ENCODE results near the gene IFT122.
"Not testable (repeated sequence)": the region's sequence is repeated elsewhere in the genome, so short reads cannot be mapped to it uniquely, and the experiment has no call there.

IFT122 gene

GRCh38 chr3:129490273-129490675 is 50.2 kb downstream of the IFT122 start:
- H2AFZ ChIP-seq (ENCODE audit: low read length): no peak overlapping the region
- H3K4me1 ChIP-seq (ENCODE audit: insufficient read depth, low read length, severe bottlenecking): no peaks in the 10 kb centered on the region
- H3K27ac ChIP-seq (ENCODE audit: low read depth, low read length, poor library complexity, severe bottlenecking): no peak overlapping the region

GRCh38 chr3:129491077-129491476 is 51.1 kb downstream of the IFT122 start:
- not testable (repeated sequence) for H3K4me3 ChIP-seq (ENCODE audit: low read depth, low read length, poor library complexity, severe bottlenecking); H3K4me2 ChIP-seq (ENCODE audit: low read length); H3K27me3 ChIP-seq (ENCODE audit: insufficient read depth, low read length); H4K20me1 ChIP-seq (ENCODE audit: insufficient read depth, low read length); H3K79me2 ChIP-seq (ENCODE audit: insufficient read depth, low read length); H2AFZ ChIP-seq (ENCODE audit: low read length); H3K9me2 ChIP-seq (ENCODE audit: low read depth, low read length); H3K4me1 ChIP-seq (ENCODE audit: insufficient read depth, low read length, severe bottlenecking); H3K27ac ChIP-seq (ENCODE audit: low read depth, low read length, poor library complexity, severe bottlenecking); H3F3A ChIP-seq (ENCODE audit: insufficient read depth, low read length); H3K36me3 ChIP-seq (ENCODE audit: insufficient read depth, low read length); H3K9ac ChIP-seq (ENCODE audit: low read length); H3K9me3 ChIP-seq (ENCODE audit: low read length)

More at GRCh38 chr3:129490273-129490675, 50.2 kb downstream of the IFT122 start:
- Histone ChIP-seq H3K9me2 (ENCODE audit: low read depth, low read length) (no peaks in the 10 kb centered on the region), H3K27me3 (ENCODE audit: insufficient read depth, low read length) (no peaks in the 10 kb centered on the region), H4K20me1 (ENCODE audit: insufficient read depth, low read length) (no peaks in the 10 kb centered on the region), H3F3A (ENCODE audit: insufficient read depth, low read length) (no peaks in the 10 kb centered on the region), H3K9ac (ENCODE audit: low read length) (no peak overlapping the region), H3K4me2 (ENCODE audit: low read length) (no peak overlapping the region), H3K9me3 (ENCODE audit: low read length) (no peaks in the 10 kb centered on the region), H3K79me2 (ENCODE audit: insufficient read depth, low read length) (no peaks in the 10 kb centered on the region), H3K4me3 (ENCODE audit: low read depth, low read length, poor library complexity, severe bottlenecking) (no peak overlapping the region), H3K36me3 (ENCODE audit: insufficient read depth, low read length) (no peaks in the 10 kb centered on the region)
- TF ChIP-seq, protein P1, sequence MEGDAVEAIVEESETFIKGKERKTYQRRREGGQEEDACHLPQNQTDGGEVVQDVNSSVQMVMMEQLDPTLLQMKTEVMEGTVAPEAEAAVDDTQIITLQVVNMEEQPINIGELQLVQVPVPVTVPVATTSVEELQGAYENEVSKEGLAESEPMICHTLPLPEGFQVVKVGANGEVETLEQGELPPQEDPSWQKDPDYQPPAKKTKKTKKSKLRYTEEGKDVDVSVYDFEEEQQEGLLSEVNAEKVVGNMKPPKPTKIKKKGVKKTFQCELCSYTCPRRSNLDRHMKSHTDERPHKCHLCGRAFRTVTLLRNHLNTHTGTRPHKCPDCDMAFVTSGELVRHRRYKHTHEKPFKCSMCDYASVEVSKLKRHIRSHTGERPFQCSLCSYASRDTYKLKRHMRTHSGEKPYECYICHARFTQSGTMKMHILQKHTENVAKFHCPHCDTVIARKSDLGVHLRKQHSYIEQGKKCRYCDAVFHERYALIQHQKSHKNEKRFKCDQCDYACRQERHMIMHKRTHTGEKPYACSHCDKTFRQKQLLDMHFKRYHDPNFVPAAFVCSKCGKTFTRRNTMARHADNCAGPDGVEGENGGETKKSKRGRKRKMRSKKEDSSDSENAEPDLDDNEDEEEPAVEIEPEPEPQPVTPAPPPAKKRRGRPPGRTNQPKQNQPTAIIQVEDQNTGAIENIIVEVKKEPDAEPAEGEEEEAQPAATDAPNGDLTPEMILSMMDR (IDR thresholded peaks at IDR 0.05; ENCODE audit: low read length): peak; percentile 98
- no peak for TF ChIP-seq EZH2 (IDR thresholded peaks at IDR 0.05; ENCODE audit: borderline replicate concordance, low read length)

GRCh38 chr3:129491794-129492193 is 51.8 kb downstream of the IFT122 start:
- Histone ChIP-seq H3K4me2 (ENCODE audit: low read length) (no peak overlapping the region), H3K9me2 (ENCODE audit: low read depth, low read length) (no peaks in the 10 kb centered on the region), H3F3A (ENCODE audit: insufficient read depth, low read length) (no peaks in the 10 kb centered on the region), H3K27ac (ENCODE audit: low read depth, low read length, poor library complexity, severe bottlenecking) (no peak overlapping the region), H3K27me3 (ENCODE audit: insufficient read depth, low read length) (no peaks in the 10 kb centered on the region), H3K4me1 (ENCODE audit: insufficient read depth, low read length, severe bottlenecking) (no peaks in the 10 kb centered on the region), H3K4me3 (ENCODE audit: low read depth, low read length, poor library complexity, severe bottlenecking) (no peak overlapping the region), H3K79me2 (ENCODE audit: insufficient read depth, low read length) (no peaks in the 10 kb centered on the region), H3K9me3 (ENCODE audit: low read length) (no peaks in the 10 kb centered on the region), H3K9ac (ENCODE audit: low read length) (no peak overlapping the region), H3K36me3 (ENCODE audit: insufficient read depth, low read length) (no peaks in the 10 kb centered on the region), H4K20me1 (ENCODE audit: insufficient read depth, low read length) (no peaks in the 10 kb centered on the region), H2AFZ (ENCODE audit: low read length) (no peak overlapping the region)
- TF ChIP-seq, protein P1 (IDR thresholded peaks at IDR 0.05; ENCODE audit: low read length): no peak
- TF ChIP-seq EZH2 (IDR thresholded peaks at IDR 0.05; ENCODE audit: borderline replicate concordance, low read length): no peak

DNA sequence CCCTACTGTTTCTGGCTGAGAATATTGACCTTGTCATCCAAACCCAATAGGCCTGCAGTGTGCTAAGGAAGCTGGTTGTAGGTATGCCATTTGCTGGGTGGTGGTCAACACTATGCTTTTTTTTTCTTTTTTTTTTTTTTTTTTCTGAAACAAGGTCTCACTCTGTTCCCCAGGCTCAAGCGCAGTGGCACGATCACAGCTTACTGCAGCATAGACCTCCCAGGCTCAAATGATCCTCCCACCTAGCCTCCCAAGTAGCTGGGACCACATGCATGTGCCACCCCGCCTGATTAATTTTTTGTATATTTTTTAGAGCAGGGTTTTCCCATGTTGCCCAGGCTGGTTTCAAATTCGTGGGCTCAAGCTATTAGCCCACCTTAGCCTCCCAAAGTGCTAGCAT is 52.7 kb downstream of the IFT122 start:
- no peak overlapping the region for H3K27ac ChIP-seq (ENCODE audit: low read depth, low read length, poor library complexity, severe bottlenecking)
- no peaks in the 10 kb centered on the region for H3K79me2 ChIP-seq (ENCODE audit: insufficient read depth, low read length)

More for the DNA sequence above, 52.7 kb downstream of the IFT122 start:
- Histone ChIP-seq H3K9ac (ENCODE audit: low read length) (no peak overlapping the region), H4K20me1 (ENCODE audit: insufficient read depth, low read length) (no peaks in the 10 kb centered on the region), H2AFZ (ENCODE audit: low read length) (no peak overlapping the region), H3K9me3 (ENCODE audit: low read length) (no peaks in the 10 kb centered on the region), H3K27me3 (ENCODE audit: insufficient read depth, low read length) (no peaks in the 10 kb centered on the region), H3K36me3 (ENCODE audit: insufficient read depth, low read length) (no peaks in the 10 kb centered on the region), H3F3A (ENCODE audit: insufficient read depth, low read length) (no peaks in the 10 kb centered on the region), H3K4me3 (ENCODE audit: low read depth, low read length, poor library complexity, severe bottlenecking) (no peak overlapping the region), H3K4me1 (ENCODE audit: insufficient read depth, low read length, severe bottlenecking) (no peaks in the 10 kb centered on the region), H3K9me2 (ENCODE audit: low read depth, low read length) (no peaks in the 10 kb centered on the region), H3K4me2 (ENCODE audit: low read length) (no peak overlapping the region)
- TF ChIP-seq, protein P1 (IDR thresholded peaks at IDR 0.05; ENCODE audit: low read length): no peak
- TF ChIP-seq EZH2 (IDR thresholded peaks at IDR 0.05; ENCODE audit: borderline replicate concordance, low read length): no peak
